OCI-LY7 (cell line): ENCODE results near the gene PROKR1. TPM values are rescaled to one million over a fixed set of nuclear protein-coding genes. Genes with fewer than 3 reads are reported as not detected.

Experiments
- BruUV-seq: library from RNA; stranded (reverse); fragments of 400-500 nt; replicated peaks from 2 replicates; lab custom pipeline; 2021; lab: Mats Ljungman, UMichigan
- CTCF ChIA-PET: fragments of 300-600 bp; sonication (Branson Sonifier 250); formaldehyde crosslinking; loops from one replicate; lab custom pipeline; 2022; ENCODE audit warnings: antibody characterized with exemption; ENCODE audit not compliant: unreplicated experiment; lab: Charles Lee
- POLR2A ChIA-PET: fragments of 300-600 bp; sonication (Branson Sonifier 250); formaldehyde crosslinking; loops from one replicate; lab custom pipeline; 2022; ENCODE audit warnings: antibody characterized with exemption; lab: Charles Lee
- DNase-seq: peaks from one replicate; pipeline ENCODE4 v3.0.0-alpha.2; 2015; ENCODE audit warnings: low spot score
- H2AFZ ChIP-seq: fragments of 200-600 bp; sonication (generic), shearing (Covaris generic); 2 replicates; pipeline ENCODE4 v1.6.1; 2014; ENCODE audit warnings: mild to moderate bottlenecking, antibody characterized with exemption, low read length, moderate library complexity
- H3K27ac ChIP-seq: fragments of 200-600 bp; sonication (generic); 2 replicates; pipeline ENCODE4 v1.5.1; 2014; ENCODE audit warnings: mixed run types, low read depth, mild to moderate bottlenecking, moderate library complexity, low read length, inconsistent platforms; ENCODE audit not compliant: poor library complexity, severe bottlenecking
- H3K36me3 ChIP-seq: fragments of 200-600 bp; sonication (generic); 2 replicates; pipeline ENCODE4 v1.6.1; 2014; ENCODE audit warnings: mild to moderate bottlenecking, antibody characterized with exemption, low read length, moderate library complexity, mixed read lengths; ENCODE audit not compliant: insufficient read depth
- H3K4me1 ChIP-seq: fragments of 200-600 bp; sonication (generic); 2 replicates; pipeline ENCODE4 v1.5.1; 2014; ENCODE audit warnings: mild to moderate bottlenecking, low read length; ENCODE audit not compliant: insufficient read depth, poor library complexity, severe bottlenecking
- H3K4me2 ChIP-seq: fragments of 200-600 bp; sonication (generic); 2 replicates; pipeline ENCODE4 v1.6.1; 2014; ENCODE audit warnings: mild to moderate bottlenecking, low read length
- H3K4me3 ChIP-seq: fragments of 200-600 bp; sonication (generic); 2 replicates; pipeline ENCODE4 v1.5.1; 2014; ENCODE audit warnings: mild to moderate bottlenecking, low read depth, low read length; ENCODE audit not compliant: poor library complexity, severe bottlenecking
- H3K79me2 ChIP-seq: fragments of 200-600 bp; sonication (generic); 2 replicates; pipeline ENCODE4 v1.6.1; 2016; ENCODE audit warnings: low read depth, mild to moderate bottlenecking, low read length, moderate library complexity, mixed read lengths; ENCODE audit not compliant: insufficient read depth
- H3K9me2 ChIP-seq: fragments of 200-600 bp; sonication (generic); 2 replicates; pipeline ENCODE4 v1.6.1; 2016; ENCODE audit warnings: mild to moderate bottlenecking, low read length, mixed read lengths; ENCODE audit not compliant: insufficient read depth
- H3K9me3 ChIP-seq: fragments of 200-600 bp; sonication (generic); 2 replicates; pipeline ENCODE4 v1.6.1; 2014; ENCODE audit warnings: mild to moderate bottlenecking, mixed run types, low read length, mixed read lengths
- H4K20me1 ChIP-seq: fragments of 200-600 bp; sonication (generic); 2 replicates; pipeline ENCODE4 v1.6.1; 2014; ENCODE audit warnings: mild to moderate bottlenecking, antibody characterized with exemption, low read length, moderate library complexity, mixed read lengths; ENCODE audit not compliant: insufficient read depth
- CTCF ChIP-seq: fragments of 200-600 bp; sonication (generic); conservative IDR thresholded peaks from 2 replicates; pipeline ENCODE4 v1.5.1; 2014; ENCODE audit warnings: mild to moderate bottlenecking, antibody characterized with exemption, low read length, moderate library complexity, mixed read lengths
- EZH2phosphoT487 ChIP-seq: fragments of 200-600 bp; sonication (generic); IDR thresholded peaks from 2 replicates; pipeline ENCODE4 v1.6.1; 2018; ENCODE audit warnings: low read depth, borderline replicate concordance, mild to moderate bottlenecking, mixed run types, antibody characterized with exemption, low read length, moderate library complexity, mixed read lengths
- intact Hi-C: fragments of 100-400 bp; cut with micrococcal nuclease; formaldehyde crosslinking; loops from one replicate; pipeline ENCODE4 v1.10.0; 2022; ENCODE audit not compliant: unreplicated experiment
- total RNA-seq, 2 experiments: library from RNA; depleted of rRNA in 1 of 2; stranded (reverse); fragments of >200 nt in 1 of 2; shearing (Covaris generic) in 1 of 2; gene quantifications; 2 replicates each; pipeline ENCODE4 v1.2.3, GENCODE V29; 2014 to 2022

Gene PROKR1
- total RNA-seq, 2 experiments from 2014 or later = 0.28 TPM; not detected in 1

GRCh38 chr2:68695971-68696370, 52.6 kb downstream of the PROKR1 start:
- no peak for DNase-seq
- TF ChIP-seq CTCF (no peak), EZH2phosphoT487 (no peak)
- intact Hi-C loops = no loop called here
- BruUV-seq = no TSS peak
- H3K4me1 ChIP-seq = peaks cover 40% of the 10 kb centered on the region
- peaks cover 33% of the 10 kb centered on the region; the same call in 1 of the 2 replicates for H3K9me3 ChIP-seq
- peaks cover 6% of the 10 kb centered on the region; the same call in 1 of the 2 replicates for H3K79me2 ChIP-seq
- H2AFZ ChIP-seq = no peak overlapping the region
- H3K4me2 ChIP-seq = no peak overlapping the region
- H4K20me1 ChIP-seq = no peaks in the 10 kb centered on the region
- POLR2A ChIA-PET = no interaction called here
- no peaks in the 10 kb centered on the region for H3K9me2 ChIP-seq
- CTCF ChIA-PET = no interaction called here
- no peaks in the 10 kb centered on the region; the same call in 1 of the 2 replicates for H3K36me3 ChIP-seq
- no peak overlapping the region for H3K27ac ChIP-seq
- no peak overlapping the region for H3K4me3 ChIP-seq

- CTCF ChIA-PET = no interaction called here
- Histone ChIP-seq H3K9me2 (no peaks in the 10 kb centered on the region), H3K36me3 (no peaks in the 10 kb centered on the region; the same call in 1 of the 2 replicates), H3K9me3 (peaks cover 33% of the 10 kb centered on the region; the same call in 1 of the 2 replicates), H3K27ac (no peak overlapping the region), H2AFZ (no peak overlapping the region), H3K4me1 (peaks cover 34% of the 10 kb centered on the region), H3K4me3 (no peak overlapping the region), H3K4me2 (no peak overlapping the region), H4K20me1 (no peaks in the 10 kb centered on the region), H3K79me2 (peaks cover 2% of the 10 kb centered on the region; the same call in 1 of the 2 replicates)
- intact Hi-C loops = no loop called here
- BruUV-seq = no TSS peak
- DNase-seq = no peak
- no peak for TF ChIP-seq EZH2phosphoT487
- TF ChIP-seq CTCF = no peak
- POLR2A ChIA-PET = interaction anchor here (0.9 kb wide), 1 partner anchor 30 kb away, joined by 3 read pairs; no protein-coding TSS in a partner anchor
Measured at GRCh38 chr2:68696554-68696953, 53.2 kb downstream of the PROKR1 start.
